ENCODE data around the gene EVA1A. TPM values are rescaled to one million over a fixed set of nuclear protein-coding genes. Genes with fewer than 3 reads are reported as not detected.

Gene EVA1A
- polyA plus RNA-seq, 2 of the 4 experiments (the other 2 are of a cell fraction): 2.5 to 19.0 TPM

GRCh38 chr2:75532488-75532887, 28.3 kb downstream of the EVA1A start:
- no peak for TF ChIP-seq ELK1 (IDR thresholded peaks at IDR 0.05; ENCODE audit: low read depth, low read length)
- no peak for TF ChIP-seq HES2 (IDR thresholded peaks at IDR 0.05)
- TF ChIP-seq PHF8 (IDR thresholded peaks at IDR 0.05; ENCODE audit: borderline replicate concordance, low read depth): no peak
- TF ChIP-seq TFCP2L1 (CRISPR knock-in tag; IDR thresholded peaks at IDR 0.05): no peak
- TF ChIP-seq HEYL (CRISPR knock-in tag; IDR thresholded peaks at IDR 0.05): no peak
- TF ChIP-seq FOXS1 (CRISPR knock-in tag; IDR thresholded peaks at IDR 0.05): no peak
- TF ChIP-seq KDM1A (IDR thresholded peaks at IDR 0.05; ENCODE audit: low read depth): no peak
- no peak for TF ChIP-seq ZFP36 (IDR thresholded peaks at IDR 0.05; ENCODE audit: borderline replicate concordance, partially characterized antibody)
- TF ChIP-seq FOSL2 (IDR thresholded peaks at IDR 0.05): no peak
- no peak for TF ChIP-seq FOSL2 (CRISPR knock-in tag; IDR thresholded peaks at IDR 0.05)
- no peak for TF ChIP-seq MAZ (IDR thresholded peaks at IDR 0.05; ENCODE audit: borderline replicate concordance, low read depth, low read length)
- no peak for TF ChIP-seq CHD4 (IDR thresholded peaks at IDR 0.05; ENCODE audit: borderline replicate concordance)
- no peak for TF ChIP-seq SREBF2 (IDR thresholded peaks at IDR 0.05)
- no peak for TF ChIP-seq BHLHE40 (IDR thresholded peaks at IDR 0.05; ENCODE audit: low read depth, low read length)
- 35% methylated on average over 1 of the region's 1 CpG for WGBS (ENCODE audit: missing lambda C conversion rate)
- ChIA-PET CTCF (interaction anchor here (1.3 to 1.4 kb wide), 2 partner anchors 15 to 77 kb away, joined by 3 read pairs; no protein-coding TSS in a partner anchor), POLR2A (no interaction called here)
- no peak for ATAC-seq
- no peak overlapping the region for H3K27ac ChIP-seq
- H3K9me3 ChIP-seq: 0 out of 3 replicates have a peak, but pooled peaks cover 2% of the 10 kb centered on the region
- no peak for DNase-seq (ENCODE audit: low read depth in 1 of 2, low spot score in 1 of 2)
- no peak overlapping the region for H3K4me2 ChIP-seq
- no peak overlapping the region for H3K4me3 ChIP-seq
- peaks cover 18% of the 10 kb centered on the region for H3K4me1 ChIP-seq
- peak; percentile 28 for FAIRE-seq

DNA sequence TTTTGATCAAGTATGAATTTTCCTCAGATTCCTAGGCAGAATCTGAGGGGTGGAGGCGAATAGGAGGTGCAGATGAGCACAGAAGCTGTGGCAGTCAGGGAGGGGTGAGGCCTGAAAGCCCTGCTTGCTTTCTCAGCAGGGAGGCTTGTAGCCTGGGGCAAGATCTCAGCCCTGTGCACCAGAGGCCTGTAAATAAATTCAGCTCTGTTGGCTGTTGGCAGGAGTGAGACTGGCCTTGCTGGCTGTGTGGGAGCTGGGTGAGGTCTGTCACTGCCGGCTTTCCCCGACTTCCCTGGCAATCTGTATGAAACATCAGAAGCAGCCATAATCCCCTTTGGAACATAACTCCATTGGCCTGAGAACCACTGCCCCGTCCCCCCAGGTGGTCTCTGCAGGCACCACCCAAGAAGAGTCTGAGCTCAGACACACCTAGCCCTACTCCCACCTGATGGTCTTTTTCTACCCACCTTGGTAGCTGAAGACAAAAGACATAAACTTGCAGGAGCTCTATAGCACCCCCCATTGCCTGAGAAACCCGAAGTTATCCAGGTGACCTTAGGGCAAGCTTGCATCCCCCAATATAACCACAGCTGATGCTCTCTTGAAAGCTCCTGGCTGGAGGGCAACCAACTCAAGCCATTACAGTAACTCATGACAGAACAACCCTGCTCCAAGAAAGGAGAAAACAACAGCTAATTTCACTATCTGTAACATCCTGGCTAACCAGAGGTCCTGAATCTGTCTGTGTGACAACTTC, 32.3 kb downstream of the EVA1A start:
- TF ChIP-seq MAZ (IDR thresholded peaks at IDR 0.05; ENCODE audit: borderline replicate concordance, low read depth, low read length) (no peak), NR3C1 (IDR thresholded peaks at IDR 0.05) (no peak), BCL3 (IDR thresholded peaks at IDR 0.05) (no peak)
- DNase-seq (ENCODE audit: low read depth in 1 of 2, low spot score in 1 of 2) (peak in 1 of 2 experiments; percentile 14), ATAC-seq (peak in 1 of 2 experiments; percentile 42; a peak in 2 of 6 replicates), FAIRE-seq (no peak)
- ChIA-PET CTCF (interaction anchor here (0.8 to 3.0 kb wide), 3 partner anchors 10 to 100 kb away, joined by 4 to 9 read pairs (median 5); no protein-coding TSS in a partner anchor), POLR2A (no interaction called here)
- 10% methylated on average over 5 of the region's 5 CpGs for WGBS (ENCODE audit: missing lambda C conversion rate)
- H3K27ac ChIP-seq: peak overlapping the region; percentile 34 to 71; a peak in 4 of 6 replicates
- H3K4me2 ChIP-seq: peak overlapping the region; percentile 55
- peaks cover 55% of the 10 kb centered on the region for H3K4me1 ChIP-seq
- H3K4me3 ChIP-seq: no peak overlapping the region
- H3K9me3 ChIP-seq: no peaks in the 10 kb centered on the region

DNA sequence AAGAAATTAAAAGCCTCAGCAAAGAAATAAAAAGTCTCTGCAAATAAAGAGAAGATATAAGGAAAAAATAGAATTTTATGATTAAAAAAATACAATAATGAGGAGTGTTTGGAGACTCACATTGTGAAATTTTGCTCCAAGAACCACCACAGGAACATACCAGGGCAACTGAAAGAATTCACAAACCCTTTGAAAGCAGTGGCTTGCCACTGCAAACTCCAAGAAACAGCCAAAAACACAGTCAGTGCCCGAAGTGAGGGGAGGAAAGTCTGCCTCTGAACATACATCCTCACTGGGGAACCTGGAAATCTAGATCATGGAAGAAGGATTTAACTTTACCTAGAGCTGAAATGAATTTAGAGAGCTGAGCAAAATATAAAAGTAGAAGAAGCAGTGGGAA, 33.1 kb downstream of the EVA1A start:
- Histone ChIP-seq H3K4me3 (no peak overlapping the region), H3K9me3 (no peaks in the 10 kb centered on the region), H3K4me2 (peak overlapping the region; percentile 55), H3K4me1 (peaks cover 62% of the 10 kb centered on the region), H3K27ac (peak overlapping the region; percentile 4 to 71; a peak in 4 of 6 replicates)
- 18% methylated on average over 1 of the region's 1 CpG for WGBS (ENCODE audit: missing lambda C conversion rate)
- ATAC-seq: no peak
- DNase-seq (ENCODE audit: low read depth in 1 of 2, low spot score in 1 of 2): no peak
- FAIRE-seq: no peak
- no peak for TF ChIP-seq POLR2A (IDR thresholded peaks at IDR 0.05; ENCODE audit: low read length)
- TF ChIP-seq SREBF2 (IDR thresholded peaks at IDR 0.05): no peak
- TF ChIP-seq NFE2L2 (conservative IDR thresholded peaks at IDR 0.05; ENCODE audit: low read length): no peak
- TF ChIP-seq FOSL2 (IDR thresholded peaks at IDR 0.05): no peak
- TF ChIP-seq FOSL2 (CRISPR knock-in tag; IDR thresholded peaks at IDR 0.05): no peak
- TF ChIP-seq RNF2 (IDR thresholded peaks at IDR 0.05; ENCODE audit: borderline replicate concordance, low read depth): no peak
- TF ChIP-seq RCOR1 (IDR thresholded peaks at IDR 0.05; ENCODE audit: low read depth, low read length): no peak
- no peak for TF ChIP-seq EHMT2 (IDR thresholded peaks at IDR 0.05; ENCODE audit: low read depth)
- no peak for TF ChIP-seq BHLHE40 (IDR thresholded peaks at IDR 0.05; ENCODE audit: low read depth, low read length)
- CTCF ChIA-PET: interaction anchor here (1.5 to 3.0 kb wide), 2 partner anchors 82 to 100 kb away, joined by 4 to 9 read pairs; no protein-coding TSS in a partner anchor
- POLR2A ChIA-PET: no interaction called here
